HUES6 (cell line): ENCODE results near the gene MUSTN1.

Experiments used
- H3K27ac ChIP-seq: 2 replicates; pipeline ENCODE4 v1.7.0; 2013; ENCODE audit warnings: low read depth, mild to moderate bottlenecking, low read length, inconsistent platforms
- H3K27me3 ChIP-seq: 2 replicates; pipeline ENCODE4 v1.6.1; 2013; ENCODE audit warnings: low read length; ENCODE audit not compliant: control insufficient read depth, insufficient read depth
- H3K36me3 ChIP-seq: 2 replicates; pipeline ENCODE4 v1.6.1; 2013; ENCODE audit warnings: low read length; ENCODE audit not compliant: control insufficient read depth, insufficient read depth
- H3K4me1 ChIP-seq: 2 replicates; pipeline ENCODE4 v1.6.1; 2013; ENCODE audit warnings: low read length; ENCODE audit not compliant: control insufficient read depth, insufficient read depth
- H3K4me3 ChIP-seq: 2 replicates; pipeline ENCODE4 v1.5.1; 2013; ENCODE audit warnings: low read depth, low read length
- H3K9ac ChIP-seq: one replicate; pipeline ENCODE4 v1.6.1; 2013; ENCODE audit warnings: mild to moderate bottlenecking, low read length
- H3K9me3 ChIP-seq: 2 replicates; pipeline ENCODE4 v1.6.1; 2013; ENCODE audit warnings: low read depth, low read length; ENCODE audit not compliant: control insufficient read depth, insufficient read depth

The MUSTN1 gene

DNA sequence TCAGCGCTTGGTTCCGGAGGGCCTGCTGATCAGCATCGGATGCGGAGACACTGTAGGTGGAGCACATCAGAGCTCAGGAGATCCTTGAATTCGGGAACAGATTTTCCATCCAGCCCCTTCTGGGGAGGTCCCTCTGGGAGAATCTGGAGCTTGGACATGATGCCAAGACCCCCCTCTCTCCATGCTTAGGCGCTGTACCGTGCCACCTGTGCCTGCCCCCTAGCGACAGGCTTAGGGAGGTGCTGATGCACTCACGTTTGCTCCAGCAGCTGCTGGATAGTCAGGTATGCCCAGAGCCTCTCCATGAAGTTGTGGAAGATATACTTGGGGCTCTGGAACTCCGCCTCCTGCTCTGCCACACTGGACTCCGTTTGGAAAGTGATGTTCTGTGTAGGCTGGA is 14.1 kb downstream of the MUSTN1 start:
- H3K27me3 ChIP-seq, result no peaks in the 10 kb centered on the region
- H3K4me3 ChIP-seq, result no peak overlapping the region
- no peak overlapping the region for H3K9ac ChIP-seq
- peaks cover 13% of the 10 kb centered on the region for H3K4me1 ChIP-seq
- no peaks in the 10 kb centered on the region for H3K9me3 ChIP-seq
- H3K27ac ChIP-seq, result no peak overlapping the region
- H3K36me3 ChIP-seq, result no peaks in the 10 kb centered on the region

DNA sequence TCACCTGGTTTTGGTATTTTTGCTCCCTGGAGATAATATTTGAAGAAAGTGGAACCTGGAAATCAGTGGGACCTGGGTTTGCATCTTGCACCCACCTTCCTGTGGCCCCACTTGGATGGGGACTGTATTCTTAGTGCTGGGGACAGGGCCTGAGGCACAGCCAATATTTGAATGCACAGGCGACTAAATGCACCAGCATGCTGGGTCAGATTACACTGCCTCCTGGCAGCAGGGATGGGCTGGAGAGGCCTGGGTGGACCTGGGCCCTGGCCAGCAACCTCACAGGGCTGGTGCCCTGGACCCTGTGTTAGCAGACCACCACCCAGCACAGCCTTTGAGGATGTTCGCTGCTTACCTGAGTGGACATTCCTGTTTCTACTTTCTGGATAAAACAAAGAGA is 14.9 kb downstream of the MUSTN1 start:
- Histone ChIP-seq H3K4me1 (peaks cover 13% of the 10 kb centered on the region), H3K4me3 (no peak overlapping the region), H3K27me3 (no peaks in the 10 kb centered on the region), H3K9ac (no peak overlapping the region), H3K27ac (no peak overlapping the region), H3K36me3 (no peaks in the 10 kb centered on the region), H3K9me3 (no peaks in the 10 kb centered on the region)

DNA sequence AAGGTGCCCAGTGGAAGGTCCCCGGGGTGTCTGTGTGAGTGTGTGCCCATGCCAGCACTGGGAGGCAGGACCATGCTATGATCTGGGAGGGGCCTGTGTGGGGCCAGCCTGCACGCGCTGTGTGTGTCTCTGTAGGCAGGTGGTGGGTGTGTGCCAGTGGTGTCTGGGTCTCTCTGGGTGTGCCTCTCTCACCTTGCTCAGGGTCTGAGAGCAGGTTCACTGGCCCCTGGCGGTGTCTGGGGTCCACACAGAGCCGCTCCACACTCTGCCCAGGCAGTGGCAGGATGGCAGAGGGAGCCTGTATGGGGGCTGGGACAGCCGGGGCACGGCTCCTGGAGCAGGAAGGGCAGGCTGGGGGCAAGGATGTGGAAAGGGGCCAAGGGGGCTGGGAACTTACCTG is 17.0 kb downstream of the MUSTN1 start:
- Histone ChIP-seq H3K27me3 (no peaks in the 10 kb centered on the region), H3K27ac (no peak overlapping the region)

DNA sequence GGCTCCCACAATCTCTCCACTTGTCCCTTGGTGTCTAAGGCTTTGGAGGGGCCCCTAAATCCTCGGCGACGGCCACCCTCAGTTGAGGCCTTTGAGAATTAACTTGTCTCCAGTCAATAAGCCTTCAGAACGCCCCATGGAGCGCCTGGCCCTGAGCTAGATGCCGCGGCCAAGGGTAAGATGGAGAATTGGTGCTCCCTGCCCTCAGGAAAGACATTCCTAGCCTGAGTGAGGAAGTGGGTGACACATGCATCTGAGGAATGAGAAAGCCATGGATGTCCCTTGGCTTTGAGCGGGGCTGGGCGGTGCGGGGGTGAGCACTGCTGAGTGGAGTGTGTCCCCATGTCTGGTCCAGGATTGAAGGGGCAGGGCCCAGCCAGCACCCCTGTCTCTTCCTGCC is 17.6 kb downstream of the MUSTN1 start:
- H3K4me1 ChIP-seq, result peaks cover 13% of the 10 kb centered on the region
- no peak overlapping the region for H3K27ac ChIP-seq
- H3K27me3 ChIP-seq, result no peaks in the 10 kb centered on the region
- H3K9ac ChIP-seq, result no peak overlapping the region
- H3K4me3 ChIP-seq, result no peak overlapping the region
- no peaks in the 10 kb centered on the region for H3K36me3 ChIP-seq
- no peaks in the 10 kb centered on the region for H3K9me3 ChIP-seq

More for the DNA sequence above, 17.0 kb downstream of the MUSTN1 start:
- no peaks in the 10 kb centered on the region for H3K9me3 ChIP-seq
- no peaks in the 10 kb centered on the region for H3K36me3 ChIP-seq
- peaks cover 13% of the 10 kb centered on the region for H3K4me1 ChIP-seq
- no peak overlapping the region for H3K9ac ChIP-seq
- H3K4me3 ChIP-seq, result no peak overlapping the region

DNA sequence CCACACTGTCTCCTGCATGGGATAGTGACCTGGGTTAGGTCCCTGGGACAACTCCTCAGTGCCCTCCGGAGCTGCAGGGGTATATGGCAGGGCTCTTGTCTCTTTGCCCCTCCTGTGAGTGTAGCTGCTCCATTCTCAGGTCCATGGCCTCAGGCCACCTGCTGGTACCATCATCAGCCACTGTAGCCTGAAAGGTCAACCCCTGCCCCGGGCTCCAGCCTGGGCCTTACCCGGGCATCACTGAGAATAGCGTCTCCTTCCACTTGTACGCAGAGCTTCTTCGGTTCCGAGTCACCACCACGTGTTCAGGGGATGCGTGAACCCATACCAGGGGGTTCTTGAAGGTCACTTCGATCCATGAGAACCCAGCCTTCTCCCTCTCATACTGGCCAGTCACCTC is 18.2 kb downstream of the MUSTN1 start:
- H3K27ac ChIP-seq, result no peak overlapping the region
- H3K27me3 ChIP-seq, result no peaks in the 10 kb centered on the region
- H3K4me3 ChIP-seq, result no peak overlapping the region
- H3K9ac ChIP-seq, result no peak overlapping the region
- no peaks in the 10 kb centered on the region for H3K9me3 ChIP-seq
- H3K36me3 ChIP-seq, result no peaks in the 10 kb centered on the region
- H3K4me1 ChIP-seq, result peaks cover 13% of the 10 kb centered on the region

DNA sequence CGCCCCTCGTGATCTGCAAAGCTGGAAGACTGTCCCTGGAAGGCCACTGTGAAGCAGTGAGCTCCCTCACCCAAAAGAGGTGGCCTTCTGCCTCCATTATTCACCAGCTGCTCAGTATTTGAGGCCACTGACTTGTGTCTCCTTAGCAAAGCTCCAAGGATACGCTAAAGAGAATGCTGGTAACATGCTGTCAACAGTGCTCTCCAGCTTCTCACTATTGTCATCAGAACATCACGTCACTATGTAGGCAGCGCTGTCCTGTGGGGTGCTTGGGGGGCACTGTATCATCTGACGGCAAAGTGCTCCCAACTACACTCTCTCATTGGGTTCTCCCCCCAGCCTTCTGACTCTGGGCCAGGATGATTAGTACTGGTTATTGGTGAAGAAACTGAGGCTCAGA is 18.6 kb downstream of the MUSTN1 start:
- Histone ChIP-seq H3K9me3 (no peaks in the 10 kb centered on the region), H3K4me1 (peaks cover 13% of the 10 kb centered on the region), H3K4me3 (no peak overlapping the region), H3K27me3 (no peaks in the 10 kb centered on the region), H3K36me3 (no peaks in the 10 kb centered on the region), H3K27ac (no peak overlapping the region), H3K9ac (no peak overlapping the region)

DNA sequence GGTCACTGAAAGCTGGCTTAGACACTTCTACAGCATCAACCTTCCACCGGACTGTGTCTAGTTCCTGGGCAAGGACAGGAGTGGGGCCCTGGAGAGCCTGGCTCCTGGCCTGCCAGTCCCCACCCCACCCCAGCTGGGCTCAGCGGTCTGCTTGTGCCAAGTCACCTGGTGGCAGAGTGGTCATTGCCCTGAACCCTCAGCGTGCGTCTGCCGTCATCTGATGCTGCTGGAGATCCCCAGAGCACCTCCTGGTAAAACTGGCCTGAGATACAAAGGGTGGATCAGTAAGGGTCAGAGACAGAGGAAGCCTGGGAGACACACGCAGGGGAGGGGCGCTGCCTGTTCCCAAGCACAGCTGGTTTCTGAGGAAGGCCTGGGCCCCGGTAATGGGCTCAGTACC is 21.0 kb downstream of the MUSTN1 start:
- no peak overlapping the region for H3K27ac ChIP-seq
- H3K9me3 ChIP-seq, result no peaks in the 10 kb centered on the region
- no peak overlapping the region for H3K4me3 ChIP-seq
- H3K27me3 ChIP-seq, result no peaks in the 10 kb centered on the region
- no peaks in the 10 kb centered on the region for H3K4me1 ChIP-seq
- no peaks in the 10 kb centered on the region for H3K36me3 ChIP-seq
- H3K9ac ChIP-seq, result no peak overlapping the region

DNA sequence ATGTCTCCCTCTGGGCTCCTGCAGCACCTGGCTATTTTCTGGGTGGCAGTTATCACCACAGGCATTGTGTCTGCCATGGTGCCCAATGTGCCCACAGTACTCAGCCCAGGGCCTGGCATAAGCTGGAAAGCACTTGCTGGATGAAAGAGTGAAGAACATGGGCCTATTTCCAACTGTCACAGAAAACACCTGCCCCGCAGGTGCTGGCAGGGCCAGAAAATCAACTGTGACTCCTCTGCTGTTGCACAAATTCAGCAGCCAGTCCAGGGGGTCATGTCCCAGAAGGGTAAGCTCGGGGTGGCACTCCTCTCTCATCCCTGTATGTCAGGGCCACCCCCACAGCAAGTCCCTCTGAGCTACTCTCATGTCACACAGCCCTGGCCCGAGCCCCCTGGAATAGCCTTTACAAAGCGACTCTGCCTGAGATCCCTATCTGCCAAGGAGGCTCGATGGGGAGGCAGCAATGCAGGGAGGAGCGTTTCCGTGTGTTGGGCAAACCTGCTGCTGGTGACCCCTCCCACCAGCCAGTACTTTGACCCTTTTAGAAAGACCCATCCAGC is 23.3 kb downstream of the MUSTN1 start:
- Histone ChIP-seq H3K4me1 (no peaks in the 10 kb centered on the region), H3K27ac (no peak overlapping the region), H3K9ac (no peak overlapping the region), H3K4me3 (no peak overlapping the region), H3K9me3 (no peaks in the 10 kb centered on the region), H3K27me3 (no peaks in the 10 kb centered on the region), H3K36me3 (no peaks in the 10 kb centered on the region)

DNA sequence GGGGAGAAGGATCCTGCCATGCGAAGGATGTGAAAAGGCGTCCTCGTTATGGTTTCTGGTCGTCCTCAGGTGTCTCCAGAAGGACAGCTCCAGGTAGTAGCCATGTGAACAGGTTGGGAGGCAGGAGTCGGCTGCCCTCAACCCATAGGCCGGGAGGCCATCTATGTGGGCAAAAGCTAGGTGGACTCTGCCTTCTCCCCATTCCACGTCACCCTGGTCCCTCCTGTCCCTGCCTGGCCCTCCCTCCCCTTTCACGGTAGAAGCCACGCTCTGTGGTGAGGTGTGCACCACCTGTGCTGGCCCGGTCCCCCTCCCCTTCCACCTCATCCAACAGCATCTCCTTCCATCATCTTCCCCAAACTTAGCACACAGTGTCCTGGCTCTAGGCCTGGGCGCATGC is 23.9 kb downstream of the MUSTN1 start:
- H3K4me3 ChIP-seq, result no peak overlapping the region
- H3K27ac ChIP-seq, result no peak overlapping the region
- no peaks in the 10 kb centered on the region for H3K4me1 ChIP-seq
- H3K36me3 ChIP-seq, result no peaks in the 10 kb centered on the region
- H3K9me3 ChIP-seq, result no peaks in the 10 kb centered on the region
- no peaks in the 10 kb centered on the region for H3K27me3 ChIP-seq
- H3K9ac ChIP-seq, result no peak overlapping the region

DNA sequence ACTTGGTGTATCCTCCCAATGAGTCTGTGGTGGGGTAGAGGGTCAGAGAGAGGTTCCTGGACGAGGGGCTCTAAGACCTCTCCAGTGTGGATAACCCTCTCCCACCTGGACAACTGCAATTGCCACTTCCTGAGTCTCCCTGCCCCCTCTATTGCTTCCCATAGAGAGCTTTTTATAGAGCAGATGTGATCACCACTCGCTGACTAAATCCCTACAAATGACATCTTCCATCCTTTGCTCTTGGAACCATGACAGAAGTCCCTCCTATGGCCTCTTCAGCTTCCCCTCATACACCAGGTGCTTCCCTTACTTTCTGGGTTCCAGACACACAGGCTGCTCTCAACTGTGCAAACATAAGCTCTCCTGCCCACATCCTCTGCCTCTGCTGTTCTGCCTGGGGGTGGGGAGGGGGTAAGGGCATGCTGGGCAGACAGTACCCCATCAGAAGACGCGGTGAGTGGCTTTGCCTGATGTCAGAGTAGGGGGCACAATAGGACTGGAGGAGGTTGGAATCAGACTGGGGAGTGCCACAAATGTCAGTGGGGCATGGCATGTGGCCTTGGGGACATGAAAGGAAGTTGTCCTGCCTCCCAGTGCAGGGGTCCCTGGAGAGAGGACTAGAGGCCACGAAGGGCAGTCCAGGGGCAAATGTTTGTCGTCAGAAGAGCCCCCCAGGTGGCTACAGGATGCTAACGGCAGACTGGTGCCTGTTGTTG is 25.0 kb downstream of the MUSTN1 start:
- Histone ChIP-seq H3K4me1 (no peaks in the 10 kb centered on the region), H3K36me3 (no peaks in the 10 kb centered on the region), H3K9me3 (no peaks in the 10 kb centered on the region), H3K9ac (no peak overlapping the region), H3K27me3 (no peaks in the 10 kb centered on the region), H3K4me3 (no peak overlapping the region), H3K27ac (no peak overlapping the region)

DNA sequence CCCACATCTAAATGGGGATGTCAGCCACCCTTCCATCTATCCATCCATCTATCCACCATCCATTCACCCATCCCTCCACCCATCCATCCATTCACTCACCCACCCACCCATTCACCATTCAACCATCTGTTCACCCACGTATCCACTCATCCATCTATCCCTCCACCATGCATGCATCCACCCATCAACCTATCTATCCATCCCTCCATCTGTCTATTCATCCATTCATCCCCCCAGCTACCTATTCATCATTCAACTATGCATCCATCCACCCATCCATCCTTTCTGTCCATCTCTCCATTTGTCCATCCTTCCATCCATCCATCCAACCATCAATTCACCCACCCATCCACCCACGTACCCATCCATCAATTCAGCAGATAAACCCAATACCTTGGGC is 25.7 kb downstream of the MUSTN1 start:
- Histone ChIP-seq H3K4me1 (no peaks in the 10 kb centered on the region), H3K27ac (no peak overlapping the region), H3K9me3 (no peaks in the 10 kb centered on the region), H3K36me3 (no peaks in the 10 kb centered on the region), H3K27me3 (no peaks in the 10 kb centered on the region), H3K9ac (no peak overlapping the region), H3K4me3 (no peak overlapping the region)
